ENCODE results near the gene TMEM143.
"Not testable (repeated sequence)": the region's sequence is repeated elsewhere in the genome, so short reads cannot be mapped to it uniquely, and the experiment has no call there.

Gene TMEM143

DNA sequence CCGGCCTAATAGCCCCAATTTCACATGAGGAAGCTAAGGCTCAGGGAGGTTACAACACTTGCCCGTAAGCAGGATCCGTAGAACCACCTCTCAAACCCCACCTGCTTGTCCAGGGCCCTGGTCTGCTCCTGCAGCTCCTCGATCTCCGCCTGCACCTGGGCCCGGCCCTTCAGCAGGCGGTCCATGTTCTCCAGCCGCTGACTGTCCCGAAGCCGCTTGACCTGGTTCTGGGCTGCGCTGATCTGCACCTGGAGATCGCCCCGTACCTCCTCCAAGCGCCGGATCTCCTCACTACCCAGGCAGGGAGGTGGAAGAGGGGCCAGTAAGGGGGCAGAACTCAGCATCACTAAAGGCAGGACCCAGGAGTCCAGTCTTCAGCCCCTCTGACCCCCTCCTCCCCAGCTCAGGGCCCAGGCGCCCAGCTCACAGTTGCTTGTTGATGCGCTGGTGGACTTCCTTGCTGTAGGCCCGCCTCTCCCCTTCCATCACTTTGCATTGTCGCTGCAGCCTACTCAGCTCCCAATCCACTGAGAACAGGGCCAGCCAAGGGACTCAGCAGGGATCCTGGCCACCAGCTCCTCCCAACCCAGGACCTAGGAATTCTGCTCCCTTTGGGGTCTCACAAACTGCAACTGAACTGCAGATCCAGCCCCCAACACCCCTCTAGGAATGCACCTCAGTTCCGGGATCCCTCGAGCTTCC lies 45.3 kb downstream of the TMEM143 start:
- Histone ChIP-seq H3K9ac (ENCODE audit: low read depth, low read length) (no peak overlapping the region), H3K36me3 (ENCODE audit: insufficient read depth, low read length) (no peaks in the 10 kb centered on the region; the same call in 1 of the 2 replicates), H3K4me1 (ENCODE audit: insufficient read depth, low read length) (peaks cover 21% of the 10 kb centered on the region), H3K27ac (ENCODE audit: low read length) (no peak overlapping the region), H3K4me2 (ENCODE audit: insufficient read depth, low read length) (no peak overlapping the region), H2AFZ (ENCODE audit: low read depth, low read length) (no peak overlapping the region), H3K4me3 (ENCODE audit: low read depth in 1 of 2, low read length in 2 of 2) (no peak overlapping the region), H3K79me2 (ENCODE audit: insufficient read depth, low read length) (no peaks in the 10 kb centered on the region), H4K20me1 (ENCODE audit: insufficient read depth, low read length) (peaks cover 7% of the 10 kb centered on the region), H3K9me3 (ENCODE audit: insufficient read depth, low read length, severe bottlenecking) (no peaks in the 10 kb centered on the region), H3K27me3 (ENCODE audit: insufficient read depth, low read length, poor library complexity) (no peaks in the 10 kb centered on the region)
- DNase-seq (no peak), ATAC-seq (ENCODE audit: insufficient read depth, low read depth) (no peak)
- no peak for TF ChIP-seq EZH2 (IDR thresholded peaks at IDR 0.05; ENCODE audit: borderline replicate concordance, low read depth, low read length, severe bottlenecking)
- TF ChIP-seq, protein P1, sequence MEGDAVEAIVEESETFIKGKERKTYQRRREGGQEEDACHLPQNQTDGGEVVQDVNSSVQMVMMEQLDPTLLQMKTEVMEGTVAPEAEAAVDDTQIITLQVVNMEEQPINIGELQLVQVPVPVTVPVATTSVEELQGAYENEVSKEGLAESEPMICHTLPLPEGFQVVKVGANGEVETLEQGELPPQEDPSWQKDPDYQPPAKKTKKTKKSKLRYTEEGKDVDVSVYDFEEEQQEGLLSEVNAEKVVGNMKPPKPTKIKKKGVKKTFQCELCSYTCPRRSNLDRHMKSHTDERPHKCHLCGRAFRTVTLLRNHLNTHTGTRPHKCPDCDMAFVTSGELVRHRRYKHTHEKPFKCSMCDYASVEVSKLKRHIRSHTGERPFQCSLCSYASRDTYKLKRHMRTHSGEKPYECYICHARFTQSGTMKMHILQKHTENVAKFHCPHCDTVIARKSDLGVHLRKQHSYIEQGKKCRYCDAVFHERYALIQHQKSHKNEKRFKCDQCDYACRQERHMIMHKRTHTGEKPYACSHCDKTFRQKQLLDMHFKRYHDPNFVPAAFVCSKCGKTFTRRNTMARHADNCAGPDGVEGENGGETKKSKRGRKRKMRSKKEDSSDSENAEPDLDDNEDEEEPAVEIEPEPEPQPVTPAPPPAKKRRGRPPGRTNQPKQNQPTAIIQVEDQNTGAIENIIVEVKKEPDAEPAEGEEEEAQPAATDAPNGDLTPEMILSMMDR (IDR thresholded peaks at IDR 0.05; ENCODE audit: borderline replicate concordance, extremely low read depth, low read length, poor library complexity, severe bottlenecking), result no peak

DNA sequence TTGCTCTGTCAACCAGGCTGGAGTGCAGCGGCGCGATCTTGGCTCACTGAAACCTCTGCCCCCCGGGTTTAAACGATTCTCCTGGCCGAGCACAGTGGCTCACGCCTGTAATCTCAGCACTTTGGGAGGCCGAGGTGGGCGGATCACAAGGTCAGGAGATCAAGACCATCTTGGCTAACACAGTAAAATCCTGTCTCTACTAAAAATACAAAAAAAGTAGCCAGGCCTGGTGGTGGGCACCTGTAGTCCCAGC lies 46.1 kb downstream of the TMEM143 start:
- not testable (repeated sequence) for H4K20me1 ChIP-seq (ENCODE audit: insufficient read depth, low read length); H2AFZ ChIP-seq (ENCODE audit: low read depth, low read length); H3K27ac ChIP-seq (ENCODE audit: low read length); ATAC-seq (ENCODE audit: insufficient read depth, low read depth); H3K36me3 ChIP-seq (ENCODE audit: insufficient read depth, low read length); DNase-seq; H3K9ac ChIP-seq (ENCODE audit: low read depth, low read length); H3K79me2 ChIP-seq (ENCODE audit: insufficient read depth, low read length); H3K27me3 ChIP-seq (ENCODE audit: insufficient read depth, low read length, poor library complexity); H3K4me3 ChIP-seq (ENCODE audit: low read depth in 1 of 2, low read length in 2 of 2); H3K4me2 ChIP-seq (ENCODE audit: insufficient read depth, low read length); H3K9me3 ChIP-seq (ENCODE audit: insufficient read depth, low read length, severe bottlenecking)
- peaks cover 17% of the 10 kb centered on the region for H3K4me1 ChIP-seq (ENCODE audit: insufficient read depth, low read length)

DNA sequence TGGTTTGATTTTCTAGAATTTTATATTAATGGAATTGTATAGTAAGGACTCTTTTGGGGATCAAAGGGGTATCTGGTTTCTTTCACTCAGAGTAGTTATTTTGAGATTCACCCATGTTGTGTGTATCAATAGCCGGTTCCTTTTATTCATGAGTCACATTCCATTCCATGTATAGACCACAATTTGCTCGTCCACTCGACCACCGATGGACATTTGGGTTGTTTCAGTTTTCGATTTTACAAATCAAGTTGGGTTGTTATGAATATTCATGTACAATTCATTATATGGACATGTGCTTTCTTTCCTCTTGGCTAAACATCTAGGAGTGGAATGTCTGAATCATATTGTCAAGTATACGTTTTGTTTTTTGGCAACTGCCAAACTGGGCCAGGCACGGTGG lies 48.0 kb downstream of the TMEM143 start:
- no peaks in the 10 kb centered on the region for H3K27me3 ChIP-seq (ENCODE audit: insufficient read depth, low read length, poor library complexity)
- H3K9ac ChIP-seq (ENCODE audit: low read depth, low read length), result no peak overlapping the region
- no peak for ATAC-seq (ENCODE audit: insufficient read depth, low read depth)
- H2AFZ ChIP-seq (ENCODE audit: low read depth, low read length), result no peak overlapping the region
- no peak overlapping the region for H3K27ac ChIP-seq (ENCODE audit: low read length)
- peaks cover under 1% of the 10 kb centered on the region; the same call in 1 of the 2 replicates for H3K4me1 ChIP-seq (ENCODE audit: insufficient read depth, low read length)
- TF ChIP-seq, protein P1 (IDR thresholded peaks at IDR 0.05; ENCODE audit: borderline replicate concordance, extremely low read depth, low read length, poor library complexity, severe bottlenecking), result no peak
- no peak for TF ChIP-seq EZH2 (IDR thresholded peaks at IDR 0.05; ENCODE audit: borderline replicate concordance, low read depth, low read length, severe bottlenecking)
- H3K9me3 ChIP-seq (ENCODE audit: insufficient read depth, low read length, severe bottlenecking), result no peaks in the 10 kb centered on the region
- no peak overlapping the region for H3K4me2 ChIP-seq (ENCODE audit: insufficient read depth, low read length)
- no peaks in the 10 kb centered on the region for H3K79me2 ChIP-seq (ENCODE audit: insufficient read depth, low read length)
- H4K20me1 ChIP-seq (ENCODE audit: insufficient read depth, low read length), result no peaks in the 10 kb centered on the region
- no peak for DNase-seq
- H3K36me3 ChIP-seq (ENCODE audit: insufficient read depth, low read length), result no peaks in the 10 kb centered on the region
- H3K4me3 ChIP-seq (ENCODE audit: low read depth in 1 of 2, low read length in 2 of 2), result no peak overlapping the region

DNA sequence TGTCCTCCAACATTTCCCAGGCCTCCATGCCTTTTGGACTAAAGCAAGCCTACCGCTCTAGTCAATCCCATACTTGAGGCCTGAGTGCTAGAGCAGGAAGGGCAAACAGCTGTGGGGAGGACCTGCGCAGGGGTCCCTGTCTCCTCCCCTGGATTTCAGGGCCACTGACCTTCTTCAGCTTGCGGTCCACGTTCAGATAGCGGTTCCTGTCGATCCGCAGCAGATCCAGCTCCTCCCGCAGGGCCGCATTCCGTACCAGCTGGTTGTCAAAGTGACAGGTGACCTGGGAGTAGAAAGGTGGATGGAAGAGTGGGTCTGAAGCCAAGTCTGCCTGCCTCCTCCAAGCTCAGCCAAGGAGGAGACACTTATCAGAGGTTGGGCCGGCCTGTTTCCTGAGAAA lies 52.4 kb downstream of the TMEM143 start:
- H3K9ac ChIP-seq (ENCODE audit: low read depth, low read length), result no peak overlapping the region
- no peaks in the 10 kb centered on the region for H3K36me3 ChIP-seq (ENCODE audit: insufficient read depth, low read length)
- no peaks in the 10 kb centered on the region for H3K27me3 ChIP-seq (ENCODE audit: insufficient read depth, low read length, poor library complexity)
- no peak overlapping the region for H2AFZ ChIP-seq (ENCODE audit: low read depth, low read length)
- no peaks in the 10 kb centered on the region for H3K9me3 ChIP-seq (ENCODE audit: insufficient read depth, low read length, severe bottlenecking)
- TF ChIP-seq, protein P1 (IDR thresholded peaks at IDR 0.05; ENCODE audit: borderline replicate concordance, extremely low read depth, low read length, poor library complexity, severe bottlenecking), result no peak
- TF ChIP-seq EZH2 (IDR thresholded peaks at IDR 0.05; ENCODE audit: borderline replicate concordance, low read depth, low read length, severe bottlenecking), result no peak
- H3K27ac ChIP-seq (ENCODE audit: low read length), result no peak overlapping the region
- H4K20me1 ChIP-seq (ENCODE audit: insufficient read depth, low read length), result no peaks in the 10 kb centered on the region
- H3K4me3 ChIP-seq (ENCODE audit: low read depth in 1 of 2, low read length in 2 of 2), result no peak overlapping the region
- DNase-seq, result no peak
- no peaks in the 10 kb centered on the region for H3K79me2 ChIP-seq (ENCODE audit: insufficient read depth, low read length)
- ATAC-seq (ENCODE audit: insufficient read depth, low read depth), result no peak
- H3K4me1 ChIP-seq (ENCODE audit: insufficient read depth, low read length), result peaks cover 23% of the 10 kb centered on the region
- H3K4me2 ChIP-seq (ENCODE audit: insufficient read depth, low read length), result no peak overlapping the region

All from DND-41 (cell line).